Measurements from ENCODE around the gene C4BPB. TPM values are rescaled to one million over a fixed set of nuclear protein-coding genes. Genes with fewer than 3 reads are reported as not detected.

Gene C4BPB
- total RNA-seq, 4 donors from 2014 or later = 0.24 to 6.0 (median 2.1) TPM

- TF ChIP-seq CTCF (IDR thresholded peaks at IDR 0.05) = no peak
These were observed 24.1 kb downstream of the C4BPB start for GRCh38 chr1:207112616-207113296.

GRCh38 chr1:207115269-207115668 is 26.6 kb downstream of the C4BPB start:
- ATAC-seq (ENCODE audit: low FRiP score) = no peak
- no peak for DNase-seq (ENCODE audit: low spot score)
- TF ChIP-seq CTCF (IDR thresholded peaks at IDR 0.05) = no peak

More at GRCh38 chr1:207112616-207113296, 24.1 kb downstream of the C4BPB start:
- ATAC-seq (ENCODE audit: low FRiP score) (no peak), DNase-seq (ENCODE audit: low spot score) (no peak)

- ATAC-seq (ENCODE audit: low FRiP score) = no peak
- DNase-seq (ENCODE audit: low spot score) = no peak
- no peak for TF ChIP-seq CTCF (IDR thresholded peaks at IDR 0.05)
These were observed 35.7 kb downstream of the C4BPB start for GRCh38 chr1:207124389-207124788.

- DNase-seq (ENCODE audit: low spot score) (no peak), ATAC-seq (ENCODE audit: low FRiP score) (no peak)
- TF ChIP-seq CTCF (IDR thresholded peaks at IDR 0.05) = no peak
These were observed 39.8 kb downstream of the C4BPB start for GRCh38 chr1:207128336-207128921.

- no peak for DNase-seq (ENCODE audit: low spot score)
- no peak for TF ChIP-seq CTCF (IDR thresholded peaks at IDR 0.05)
- no peak for ATAC-seq (ENCODE audit: low FRiP score)
These were observed 40.4 kb downstream of the C4BPB start for GRCh38 chr1:207129053-207129452.

- TF ChIP-seq CTCF (IDR thresholded peaks at IDR 0.05) = no peak
- DNase-seq (ENCODE audit: low spot score) (no peak), ATAC-seq (ENCODE audit: low FRiP score) (no peak)
These were observed 41.8 kb downstream of the C4BPB start for GRCh38 chr1:207130252-207131036.
